GM12873 (cell line): ENCODE results near the gene SLC8A1.

ENCODE experiments used
- CTCF ChIP-seq: IDR thresholded peaks from 2 replicates; pipeline ENCODE4 v1.5.1; 2012; ENCODE audit warnings: low read depth, mild to moderate bottlenecking, moderate library complexity, low read length, control low read depth; ENCODE audit not compliant: insufficient read depth; ENCODE audit errors: missing control alignments

Gene SLC8A1

GRCh38 chr2:40433736-40434135 is 18.2 kb downstream of the SLC8A1 start:
- no peak for TF ChIP-seq CTCF

GRCh38 chr2:40432921-40433483 is 18.9 kb downstream of the SLC8A1 start:
- TF ChIP-seq CTCF: no peak

- no peak for TF ChIP-seq CTCF
These were observed 20.3 kb downstream of the SLC8A1 start for GRCh38 chr2:40431600-40431955.

GRCh38 chr2:40430776-40431599 is 20.9 kb downstream of the SLC8A1 start:
- TF ChIP-seq CTCF: no peak

- no peak for TF ChIP-seq CTCF
These were observed 23.5 kb downstream of the SLC8A1 start for GRCh38 chr2:40428439-40428838.

- no peak for TF ChIP-seq CTCF
These were observed 30.1 kb downstream of the SLC8A1 start for GRCh38 chr2:40421631-40422297.

GRCh38 chr2:40420478-40420877 is 31.4 kb downstream of the SLC8A1 start:
- TF ChIP-seq CTCF: no peak
